ENCODE results near the gene ATG16L1. TPM values are rescaled to one million over a fixed set of nuclear protein-coding genes. Genes with fewer than 3 reads are reported as not detected.

The ATG16L1 gene
- total RNA-seq, 1 donor from 2014 or later = 49.9 TPM

GRCh38 chr2:233234264-233234663 lies 17.2 kb upstream of the ATG16L1 start:
- Mint-ChIP-seq H3K27me3 (no peaks in the 10 kb centered on the region), H3K4me1 (peaks cover 4% of the 10 kb centered on the region), H3K36me3 (ENCODE audit: low read depth) (no peaks in the 10 kb centered on the region), H3K4me3 (no peak overlapping the region), H3K27ac (no peak overlapping the region), H3K9me3 (no peaks in the 10 kb centered on the region)
- intact Hi-C loops (cut with micrococcal nuclease) = no loop called here
- ChIA-PET CTCF (no interaction called here), POLR2A (no interaction called here)
- TF ChIP-seq, protein P1, sequence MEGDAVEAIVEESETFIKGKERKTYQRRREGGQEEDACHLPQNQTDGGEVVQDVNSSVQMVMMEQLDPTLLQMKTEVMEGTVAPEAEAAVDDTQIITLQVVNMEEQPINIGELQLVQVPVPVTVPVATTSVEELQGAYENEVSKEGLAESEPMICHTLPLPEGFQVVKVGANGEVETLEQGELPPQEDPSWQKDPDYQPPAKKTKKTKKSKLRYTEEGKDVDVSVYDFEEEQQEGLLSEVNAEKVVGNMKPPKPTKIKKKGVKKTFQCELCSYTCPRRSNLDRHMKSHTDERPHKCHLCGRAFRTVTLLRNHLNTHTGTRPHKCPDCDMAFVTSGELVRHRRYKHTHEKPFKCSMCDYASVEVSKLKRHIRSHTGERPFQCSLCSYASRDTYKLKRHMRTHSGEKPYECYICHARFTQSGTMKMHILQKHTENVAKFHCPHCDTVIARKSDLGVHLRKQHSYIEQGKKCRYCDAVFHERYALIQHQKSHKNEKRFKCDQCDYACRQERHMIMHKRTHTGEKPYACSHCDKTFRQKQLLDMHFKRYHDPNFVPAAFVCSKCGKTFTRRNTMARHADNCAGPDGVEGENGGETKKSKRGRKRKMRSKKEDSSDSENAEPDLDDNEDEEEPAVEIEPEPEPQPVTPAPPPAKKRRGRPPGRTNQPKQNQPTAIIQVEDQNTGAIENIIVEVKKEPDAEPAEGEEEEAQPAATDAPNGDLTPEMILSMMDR (IDR thresholded peaks at IDR 0.05) = no peak
- ATAC-seq (ENCODE audit: low read depth) = no peak
- DNase-seq = no peak

- Mint-ChIP-seq H3K36me3 (ENCODE audit: low read depth) (no peaks in the 10 kb centered on the region), H3K27me3 (no peaks in the 10 kb centered on the region), H3K9me3 (no peaks in the 10 kb centered on the region), H3K4me1 (peaks cover 8% of the 10 kb centered on the region), H3K4me3 (no peak overlapping the region), H3K27ac (no peak overlapping the region)
- POLR2A ChIA-PET = interaction anchor here (0.7 kb wide), 1 partner anchor 111 kb away, joined by 4 read pairs; no protein-coding TSS in a partner anchor
- CTCF ChIA-PET = interaction anchor here (1.1 kb wide), 1 partner anchor 16 kb away, joined by 4 read pairs; no protein-coding TSS in a partner anchor
- ATAC-seq (ENCODE audit: low read depth) = no peak
- intact Hi-C loops (cut with micrococcal nuclease) = no loop called here
- DNase-seq = no peak
- TF ChIP-seq, protein P1 (IDR thresholded peaks at IDR 0.05) = no peak
Observed at GRCh38 chr2:233234996-233235395, 16.5 kb upstream of the ATG16L1 start.

GRCh38 chr2:233235977-233236376 lies 15.5 kb upstream of the ATG16L1 start:
- DNase-seq (no peak), ATAC-seq (ENCODE audit: low read depth) (no peak)
- Mint-ChIP-seq H3K9me3 (no peaks in the 10 kb centered on the region), H3K36me3 (ENCODE audit: low read depth) (no peaks in the 10 kb centered on the region), H3K4me3 (no peak overlapping the region), H3K27me3 (no peaks in the 10 kb centered on the region), H3K4me1 (peaks cover 15% of the 10 kb centered on the region), H3K27ac (no peak overlapping the region)
- intact Hi-C loops (cut with micrococcal nuclease) = no loop called here
- TF ChIP-seq, protein P1 (IDR thresholded peaks at IDR 0.05) = no peak
- CTCF ChIA-PET = interaction anchor here (1.1 kb wide), 1 partner anchor 15 kb away, joined by 4 read pairs; no protein-coding TSS in a partner anchor
- POLR2A ChIA-PET = interaction anchor here (0.6 kb wide), 1 partner anchor 171 kb away, joined by 6 read pairs; no protein-coding TSS in a partner anchor

GRCh38 chr2:233236820-233237589 lies 14.5 kb upstream of the ATG16L1 start:
- TF ChIP-seq, protein P1 (IDR thresholded peaks at IDR 0.05) = no peak
- POLR2A ChIA-PET = interaction anchor here (0.6 kb wide), 1 partner anchor 31 kb away, joined by 4 read pairs; no protein-coding TSS in a partner anchor
- ATAC-seq (ENCODE audit: low read depth) (no peak), DNase-seq (no peak)
- CTCF ChIA-PET = no interaction called here
- H3K4me1 Mint-ChIP-seq = peaks cover 25% of the 10 kb centered on the region
- H3K27me3 Mint-ChIP-seq = no peaks in the 10 kb centered on the region
- H3K4me3 Mint-ChIP-seq = no peak overlapping the region
- no peaks in the 10 kb centered on the region for H3K36me3 Mint-ChIP-seq (ENCODE audit: low read depth)
- H3K27ac Mint-ChIP-seq = no peak overlapping the region
- H3K9me3 Mint-ChIP-seq = no peaks in the 10 kb centered on the region
- intact Hi-C loops (cut with micrococcal nuclease) = no loop called here

DNA sequence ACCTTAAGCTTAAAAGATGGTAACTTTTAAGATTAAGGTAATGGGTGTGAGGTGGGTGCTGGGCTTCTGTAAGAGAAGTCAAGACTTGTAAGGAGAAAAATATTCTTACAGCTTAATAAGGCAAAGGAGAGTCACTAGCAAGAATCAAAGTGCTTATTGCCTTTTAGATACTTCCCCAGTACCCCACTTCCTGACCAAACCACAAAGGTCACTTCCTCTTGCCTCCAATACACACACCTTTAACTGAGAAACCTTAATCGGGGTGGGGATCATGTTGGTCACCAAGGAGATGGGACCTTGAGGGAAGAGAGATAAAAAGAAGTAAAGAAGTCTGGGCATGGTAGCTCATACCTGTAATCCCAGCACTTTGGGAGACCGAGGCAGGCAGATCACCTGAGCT lies 10.6 kb upstream of the ATG16L1 start:
- ChIA-PET CTCF (interaction anchor here (0.9 to 1.6 kb wide), 2 partner anchors 8 to 10 kb away, joined by 3 to 5 read pairs; partner anchors contain the start of gene ATG16L1), POLR2A (interaction anchor here (0.6 to 1.2 kb wide), 4 partner anchors 11 to 180 kb away, joined by 3 to 9 read pairs (median 5); partner anchors contain the start of gene ATG16L1)
- Mint-ChIP-seq H3K27me3 (no peaks in the 10 kb centered on the region), H3K4me3 (peak overlapping the region; percentile 66), H3K4me1 (peaks cover 33% of the 10 kb centered on the region), H3K36me3 (ENCODE audit: low read depth) (no peaks in the 10 kb centered on the region), H3K27ac (peak overlapping the region; percentile 74), H3K9me3 (no peaks in the 10 kb centered on the region)
- DNase-seq = no peak
- peak; percentile 71 for ATAC-seq (ENCODE audit: low read depth)
- TF ChIP-seq, protein P1 (IDR thresholded peaks at IDR 0.05) = no peak
- intact Hi-C loops (cut with micrococcal nuclease) = no loop called here
